H9 (cell line): ENCODE measurements around the gene RDM1. TPM values are rescaled to one million over a fixed set of nuclear protein-coding genes. Genes with fewer than 3 reads are reported as not detected.

ENCODE experiments used
- DNase-seq: peaks from one replicate; pipeline ENCODE4 v3.0.0-alpha.2; 2017
- H2AFZ ChIP-seq: one replicate; pipeline ENCODE4 v1.6.1; 2013; ENCODE audit warnings: mild to moderate bottlenecking, low read length, control low read depth, moderate library complexity
- H2AK5ac ChIP-seq: 2 replicates; pipeline ENCODE4 v1.6.1; 2013; ENCODE audit warnings: low read length, control low read depth, mixed read lengths; ENCODE audit not compliant: insufficient read length
- H2BK120ac ChIP-seq: one replicate; pipeline ENCODE4 v1.6.1; 2013; ENCODE audit warnings: low read depth, mild to moderate bottlenecking, low read length, control low read depth, inconsistent platforms; ENCODE audit not compliant: poor library complexity, severe bottlenecking
- H2BK12ac ChIP-seq: 2 replicates; pipeline ENCODE4 v1.6.1; 2013; ENCODE audit warnings: low read length, control low read depth, mixed read lengths, low read depth; ENCODE audit not compliant: insufficient read length
- H2BK15ac ChIP-seq: 2 replicates; pipeline ENCODE4 v1.6.1; 2013; ENCODE audit warnings: low read depth, low read length, control low read depth
- H2BK20ac ChIP-seq: one replicate; pipeline ENCODE4 v1.6.1; 2013; ENCODE audit warnings: low read depth, mild to moderate bottlenecking, low read length, control low read depth, inconsistent platforms; ENCODE audit not compliant: poor library complexity, severe bottlenecking
- H2BK5ac ChIP-seq: 2 replicates; pipeline ENCODE4 v1.6.1; 2013; ENCODE audit warnings: low read length, control low read depth, mixed read lengths; ENCODE audit not compliant: insufficient read length
- H3K14ac ChIP-seq: 2 replicates; pipeline ENCODE4 v1.6.1; 2013; ENCODE audit warnings: low read length, control low read depth; ENCODE audit not compliant: insufficient read depth
- H3K18ac ChIP-seq: 2 replicates; pipeline ENCODE4 v1.6.1; 2013; ENCODE audit warnings: low read depth, mild to moderate bottlenecking, mixed read lengths, low read length, control low read depth; ENCODE audit not compliant: insufficient read length
- H3K23ac ChIP-seq: 2 replicates; pipeline ENCODE4 v1.6.1; 2013; ENCODE audit warnings: low read length, control low read depth, mixed read lengths, low read depth; ENCODE audit not compliant: insufficient read length
- H3K23me2 ChIP-seq: 2 replicates; pipeline ENCODE4 v1.6.1; 2013; ENCODE audit warnings: low read depth, mild to moderate bottlenecking, mixed read lengths, low read length, control low read depth; ENCODE audit not compliant: insufficient read length, poor library complexity, severe bottlenecking
- H3K27ac ChIP-seq: 2 replicates; pipeline ENCODE4 v1.5.1; 2013; ENCODE audit warnings: low read length, control low read depth, mixed read lengths, low read depth; ENCODE audit not compliant: insufficient read length
- H3K27me3 ChIP-seq: 2 replicates; pipeline ENCODE4 v1.6.1; 2013; ENCODE audit warnings: low read length, control low read depth, inconsistent platforms; ENCODE audit not compliant: insufficient read depth
- H3K4ac ChIP-seq: 2 replicates; pipeline ENCODE4 v1.6.1; 2013; ENCODE audit warnings: low read depth, mild to moderate bottlenecking, control low read depth, inconsistent platforms, low read length, moderate library complexity
- H3K4me1 ChIP-seq: 2 replicates; pipeline ENCODE4 v1.6.1; 2013; ENCODE audit warnings: low read length, control low read depth, inconsistent platforms; ENCODE audit not compliant: insufficient read depth
- H3K4me2 ChIP-seq: 2 replicates; pipeline ENCODE4 v1.6.1; 2013; ENCODE audit warnings: low read length, control low read depth, mixed read lengths; ENCODE audit not compliant: insufficient read length, insufficient read depth
- H3K56ac ChIP-seq: 2 replicates; pipeline ENCODE4 v1.6.1; 2013; ENCODE audit warnings: low read depth, mild to moderate bottlenecking, mixed read lengths, low read length, control low read depth; ENCODE audit not compliant: insufficient read length
- H3K79me1 ChIP-seq: 2 replicates; pipeline ENCODE4 v1.6.1; 2013; ENCODE audit warnings: low read depth, mild to moderate bottlenecking, moderate library complexity, low read length, control low read depth, inconsistent platforms; ENCODE audit not compliant: insufficient read depth, poor library complexity, severe bottlenecking
- H3K79me2 ChIP-seq: 2 replicates; pipeline ENCODE4 v1.6.1; 2013; ENCODE audit warnings: low read length, control low read depth, inconsistent platforms; ENCODE audit not compliant: insufficient read depth
- H3K9ac ChIP-seq: 2 replicates; pipeline ENCODE4 v1.6.1; 2013; ENCODE audit warnings: low read length, control low read depth, mixed read lengths; ENCODE audit not compliant: insufficient read length; ENCODE audit errors: extremely low read depth
- H3K9me3 ChIP-seq: one replicate; pipeline ENCODE4 v1.6.1; 2013; ENCODE audit warnings: low read depth, low read length, inconsistent platforms; ENCODE audit not compliant: control insufficient read depth
- H3T11ph ChIP-seq: one replicate; pipeline ENCODE4 v1.6.1; 2013; ENCODE audit warnings: mild to moderate bottlenecking, low read length, control low read depth, inconsistent platforms
- H4K20me1 ChIP-seq: one replicate; pipeline ENCODE4 v1.6.1; 2013; ENCODE audit not compliant: control insufficient read depth, insufficient read length, insufficient read depth
- H4K5ac ChIP-seq: 2 replicates; pipeline ENCODE4 v1.6.1; 2013; ENCODE audit warnings: low read depth, mild to moderate bottlenecking, mixed read lengths, low read length, control low read depth; ENCODE audit not compliant: insufficient read length
- H4K8ac ChIP-seq: replicated peaks from 2 replicates; pipeline ENCODE4 v1.6.1; 2013; ENCODE audit warnings: low read length, control low read depth, mixed read lengths, low read depth; ENCODE audit not compliant: insufficient read length
- H4K91ac ChIP-seq: 2 replicates; pipeline ENCODE4 v1.6.1; 2013; ENCODE audit warnings: low read depth, mild to moderate bottlenecking, moderate library complexity, mixed read lengths, low read length, control low read depth; ENCODE audit not compliant: insufficient read length
- H3K27ac Mint-ChIP-seq, 3 experiments: 2 replicates in 2 of 3; 3 replicates in 1 of 3; pipeline ENCODE4 v1.8.0; 2020 to 2021; ENCODE audit warnings: mixed read lengths in 3 of 3, mild to moderate bottlenecking in 1 of 3, moderate library complexity in 1 of 3
- H3K27me3 Mint-ChIP-seq: 2 replicates; pipeline ENCODE4 v1.8.0; 2021; ENCODE audit warnings: low read depth, mild to moderate bottlenecking, moderate library complexity, mixed read lengths
- H3K36me3 Mint-ChIP-seq, 3 experiments: 2 replicates in 2 of 3; 3 replicates in 1 of 3; pipeline ENCODE4 v1.8.0; 2020 to 2021; ENCODE audit warnings: low read depth in 3 of 3, mixed read lengths in 3 of 3; ENCODE audit not compliant: insufficient read depth in 1 of 3
- H3K4me1 Mint-ChIP-seq, 2 experiments: 2 replicates each; pipeline ENCODE4 v1.8.0; 2020; ENCODE audit warnings: mixed read lengths in 2 of 2
- H3K4me3 Mint-ChIP-seq, 2 experiments: 2 replicates in 1 of 2; 3 replicates in 1 of 2; pipeline ENCODE4 v1.8.0; 2020 to 2021; ENCODE audit warnings: mild to moderate bottlenecking in 2 of 2, mixed read lengths in 2 of 2, moderate library complexity in 1 of 2
- H3K9me3 Mint-ChIP-seq, 2 experiments: 2 replicates in 1 of 2; 3 replicates in 1 of 2; pipeline ENCODE4 v1.8.0; 2020; ENCODE audit warnings: mild to moderate bottlenecking in 2 of 2, mixed read lengths in 2 of 2, moderate library complexity in 1 of 2
- CTCF ChIP-seq: fragments of 200-600 bp; sonication (generic); conservative IDR thresholded peaks from 3 replicates; pipeline ENCODE4 v1.8.0; 2021; ENCODE audit warnings: antibody characterized with exemption, mild to moderate bottlenecking
- WGBS: extraction: QIAGEN DNeasy Blood & Tissue Kit; methylation state at CpG from one replicate; pipeline ENCODE4 v1.1.7; 2013; ENCODE audit warnings: missing lambda C conversion rate, low lambda C conversion rate, mixed read lengths; ENCODE audit not compliant: insufficient read length; ENCODE audit errors: extremely low coverage; 5-methylcytosine and 5-hydroxymethylcytosine counted together
- total RNA-seq: library from RNA; stranded (reverse); gene quantifications from 2 replicates; pipeline ENCODE4 v1.2.1, GENCODE V29; 2021

RDM1 gene
- total RNA-seq, 1 experiment from 2014 or later, result 9.0 TPM

GRCh38 chr17:35915153-35915964 lies 15.2 kb downstream of the RDM1 start:
- no peaks in the 10 kb centered on the region for H3K79me1 ChIP-seq
- peaks cover 3 to 30% (median 18%) of the 10 kb centered on the region in 3 experiments for H3K36me3 Mint-ChIP-seq
- H3K9ac ChIP-seq, result no peak overlapping the region
- H2BK12ac ChIP-seq, result no peak overlapping the region
- no peak for TF ChIP-seq CTCF
- H3K56ac ChIP-seq, result no peak overlapping the region
- H3K27ac Mint-ChIP-seq, result no peak overlapping the region
- no peaks in the 10 kb centered on the region for H3K9me3 ChIP-seq
- H3K27ac ChIP-seq, result no peak overlapping the region
- no peak overlapping the region for H2AK5ac ChIP-seq
- no peaks in the 10 kb centered on the region for H3K4me1 ChIP-seq
- H3K14ac ChIP-seq, result no peak overlapping the region
- H3K79me2 ChIP-seq, result 0 out of 2 replicates have a peak, but pooled peaks cover under 1% of the 10 kb centered on the region
- WGBS, result no CpG with 5 or more reads among the region's 3 CpGs
- H3K4me1 Mint-ChIP-seq, result no peaks in the 10 kb centered on the region
- peaks cover 17 to 50% of the 10 kb centered on the region in 2 experiments for H3K9me3 Mint-ChIP-seq
- no peak overlapping the region for H2BK15ac ChIP-seq
- no peak overlapping the region for H4K91ac ChIP-seq
- no peak overlapping the region for H3K4me2 ChIP-seq
- H3K27me3 ChIP-seq, result no peaks in the 10 kb centered on the region
- H2AFZ ChIP-seq, result no peak overlapping the region
- H3K27me3 Mint-ChIP-seq, result peaks cover 14% of the 10 kb centered on the region
- no peak overlapping the region for H2BK20ac ChIP-seq
- no peak overlapping the region for H3T11ph ChIP-seq
- H2BK5ac ChIP-seq, result no peak overlapping the region
- H3K4me3 Mint-ChIP-seq, result no peak overlapping the region
- no peak overlapping the region for H4K5ac ChIP-seq
- no peak overlapping the region for H2BK120ac ChIP-seq
- no peak overlapping the region for H3K23ac ChIP-seq
- DNase-seq, result no peak
- no peaks in the 10 kb centered on the region for H3K23me2 ChIP-seq
- no peak overlapping the region for H3K4ac ChIP-seq
- H3K18ac ChIP-seq, result no peak overlapping the region
- no peak overlapping the region for H4K8ac ChIP-seq
- H4K20me1 ChIP-seq, result no peaks in the 10 kb centered on the region
